Epithelial cell of proximal tubule (primary cell): ENCODE measurements around the gene ZNF831. TPM values are rescaled to one million over a fixed set of nuclear protein-coding genes. Genes with fewer than 3 reads are reported as not detected.

Source experiments
- DNase-seq: peaks from one replicate; pipeline ENCODE4 v3.0.0-alpha.2; 2011; ENCODE audit warnings: low read depth
- H3K4me3 ChIP-seq: 2 replicates; pipeline ENCODE4 v1.5.1; 2011; ENCODE audit warnings: low read depth, mild to moderate bottlenecking, low read length
- CTCF ChIP-seq: conservative IDR thresholded peaks from 2 replicates; pipeline ENCODE4 v1.5.1; 2012; ENCODE audit warnings: low read depth, mild to moderate bottlenecking, low read length
- total RNA-seq: library from RNA; depleted of rRNA; stranded (reverse); fragments of >200 nt; gene quantifications from 2 replicates; pipeline ENCODE4 v1.2.3, GENCODE V29; 2015

ZNF831 gene
- total RNA-seq, 1 donor from 2014 or later, result not detected

GRCh38 chr20:59138114-59138748, 25.4 kb upstream of the ZNF831 start:
- no peak for TF ChIP-seq CTCF
- H3K4me3 ChIP-seq, result no peak overlapping the region
- DNase-seq, result no peak

- TF ChIP-seq CTCF, result no peak
Observed at GRCh38 chr20:59139998-59140397, 23.6 kb upstream of the ZNF831 start.

GRCh38 chr20:59141818-59142581, 21.6 kb upstream of the ZNF831 start:
- TF ChIP-seq CTCF, result no peak
- DNase-seq, result no peak

More at GRCh38 chr20:59139998-59140397, 23.6 kb upstream of the ZNF831 start:
- no peak overlapping the region for H3K4me3 ChIP-seq
- no peak for DNase-seq

GRCh38 chr20:59143326-59143725, 20.3 kb upstream of the ZNF831 start:
- no peak for TF ChIP-seq CTCF
- DNase-seq, result no peak
- H3K4me3 ChIP-seq, result no peak overlapping the region

More at GRCh38 chr20:59141818-59142581, 21.6 kb upstream of the ZNF831 start:
- H3K4me3 ChIP-seq, result no peak overlapping the region

GRCh38 chr20:59144179-59144830, 19.3 kb upstream of the ZNF831 start:
- no peak for TF ChIP-seq CTCF
- DNase-seq, result no peak
- H3K4me3 ChIP-seq, result no peak overlapping the region

- DNase-seq, result no peak
- no peak overlapping the region for H3K4me3 ChIP-seq
- TF ChIP-seq CTCF, result no peak
Observed at GRCh38 chr20:59144831-59145196, 18.8 kb upstream of the ZNF831 start.
